K562 (cell line): ENCODE measurements around the gene AP3S2. TPM values are rescaled to one million over a fixed set of nuclear protein-coding genes. Genes with fewer than 3 reads are reported as not detected.
A peak's percentile ranks its signal among the peaks of the same experiment; 100 is the strongest.

Experiments used
- ARID1B ChIP-seq: fragments of 450-650 bp; IDR thresholded peaks from 2 replicates; pipeline ENCODE4 v1.6.1; 2016; ENCODE audit warnings: antibody characterized with exemption, mild to moderate bottlenecking, inconsistent platforms
- ATF7 ChIP-seq: fragments of 450-650 bp; IDR thresholded peaks from 2 replicates; pipeline ENCODE4 v1.7.1; 2014; ENCODE audit warnings: mild to moderate bottlenecking, moderate library complexity
- BCL6 ChIP-seq: fragments of 250-450 bp; sonication (Bioruptor Pico); IDR thresholded peaks from 2 replicates; pipeline ENCODE4 v1.4.0; 2020
- DPF2 ChIP-seq: fragments of 450-650 bp; IDR thresholded peaks from 2 replicates; pipeline ENCODE4 v1.6.1; 2016
- LCOR ChIP-seq: sonication (generic); formaldehyde crosslinking; IDR thresholded peaks from 2 replicates; pipeline ENCODE4 v1.8.0; 2022; ENCODE audit warnings: mild to moderate bottlenecking, missing genetic modification reagents
- MAFK ChIP-seq: IDR thresholded peaks from 2 replicates; pipeline ENCODE4 v1.6.1; 2011; ENCODE audit warnings: low read length, improper control_type of control experiment
- POLR2B ChIP-seq: fragments of 450-650 bp; IDR thresholded peaks from 2 replicates; pipeline ENCODE4 v1.6.1; 2018; ENCODE audit warnings: low read depth; ENCODE audit not compliant: partially characterized antibody
- POU5F1 ChIP-seq: fragments of 150-350 bp; IDR thresholded peaks from 2 replicates; pipeline ENCODE4 v1.6.1; 2014; ENCODE audit warnings: borderline replicate concordance, low read length, low read depth, mild to moderate bottlenecking; ENCODE audit not compliant: partially characterized antibody
- SMAD3 ChIP-seq: fragments of 450-650 bp; formaldehyde crosslinking; conservative IDR thresholded peaks from 2 replicates; pipeline ENCODE4 v1.4.0; 2020; ENCODE audit warnings: mild to moderate bottlenecking
- SP2 ChIP-seq: IDR thresholded peaks from 2 replicates; pipeline ENCODE4 v1.6.1; 2011; ENCODE audit warnings: mild to moderate bottlenecking, low read depth, low read length, moderate library complexity; ENCODE audit not compliant: poor library complexity, severe bottlenecking; ENCODE audit errors: extremely low read depth
- TEAD2 ChIP-seq: fragments of 450-650 bp; IDR thresholded peaks from 2 replicates; pipeline ENCODE4 v1.6.1; 2016; ENCODE audit warnings: missing genetic modification characterization, control low read depth, missing compliant biosample characterization
- ZBTB7A ChIP-seq: IDR thresholded peaks from 2 replicates; pipeline ENCODE4 v1.6.1; 2011; ENCODE audit warnings: low read depth, mild to moderate bottlenecking, low read length, moderate library complexity, borderline replicate concordance; ENCODE audit not compliant: control insufficient read depth
- ZNF253 ChIP-seq: fragments of 250-450 bp; sonication (Bioruptor Pico); conservative IDR thresholded peaks from 2 replicates; pipeline ENCODE4 v1.6.1; 2021; ENCODE audit warnings: mild to moderate bottlenecking
- ZNF263 ChIP-seq: sonication (generic); formaldehyde crosslinking; IDR thresholded peaks from 2 replicates; pipeline ENCODE4 v1.8.0; 2022; ENCODE audit warnings: mild to moderate bottlenecking, missing genetic modification reagents, borderline replicate concordance
- ZNF77 ChIP-seq: fragments of 250-450 bp; sonication (Bioruptor Pico); IDR thresholded peaks from 2 replicates; pipeline ENCODE4 v1.5.0; 2020
- polyA plus RNA-seq, 8 experiments: library from polyadenylated mRNA; depleted of rRNA in 4 of 8; stranded (reverse) in 5 of 8; unstranded in 3 of 8; fragments of >200 nt; fragmentation: Nextera tagmentation in 2 of 8; fragmentation: Illumina TruSeq in 1 of 8; extraction: Ambion mirVana in 2 of 8; extraction: Trizol in 1 of 8; gene quantifications; 2 replicates each; pipeline versions ENCODE4 v1.2.1 to v1.2.3, GENCODE V29; 2011 to 2014; ENCODE audit warnings: inconsistent platforms in 1 of 8, missing spikeins in 1 of 8
- total RNA-seq, 7 experiments: library from RNA; depleted of rRNA in 6 of 7; stranded (reverse); fragments of >200 nt in 6 of 7; fragmentation: Illumina TruSeq in 2 of 7; extraction: Trizol in 2 of 7; gene quantifications; 2 replicates each; pipeline versions ENCODE4 v1.2.1 to v1.2.3, GENCODE V29; 2011 to 2021; ENCODE audit warnings: low replicate concordance in 1 of 7
- TF ChIP-seq, protein P1 (sequence below): fragments of 250-450 bp; sonication (Bioruptor Pico); IDR thresholded peaks from 2 replicates; pipeline ENCODE4 v1.9.0; 2021; ENCODE audit warnings: mild to moderate bottlenecking, inconsistent platforms
- TF ChIP-seq, protein P2 (sequence below): IDR thresholded peaks from 3 replicates; pipeline ENCODE4 v1.6.1; 2011; ENCODE audit warnings: borderline replicate concordance, mild to moderate bottlenecking, moderate library complexity; ENCODE audit not compliant: insufficient read length; ENCODE audit errors: extremely low read depth
- TF ChIP-seq, protein P3 (sequence below): fragments of 450-650 bp; IDR thresholded peaks from one replicate; pipeline ENCODE4 v1.6.1; 2018; ENCODE audit warnings: mild to moderate bottlenecking, moderate library complexity; ENCODE audit not compliant: partially characterized antibody
- TF ChIP-seq, protein P4 (sequence below): fragments of 250-450 bp; sonication (Bioruptor Pico); IDR thresholded peaks from 2 replicates; pipeline ENCODE4 v1.4.0; 2020

The AP3S2 gene
- total and polyA plus RNA-seq, 9 of the 15 experiments (the other 6 are each of a cell fraction or from before 2014, with no cell fraction given): 16.4 to 54.1 (median 37.4) TPM

DNA sequence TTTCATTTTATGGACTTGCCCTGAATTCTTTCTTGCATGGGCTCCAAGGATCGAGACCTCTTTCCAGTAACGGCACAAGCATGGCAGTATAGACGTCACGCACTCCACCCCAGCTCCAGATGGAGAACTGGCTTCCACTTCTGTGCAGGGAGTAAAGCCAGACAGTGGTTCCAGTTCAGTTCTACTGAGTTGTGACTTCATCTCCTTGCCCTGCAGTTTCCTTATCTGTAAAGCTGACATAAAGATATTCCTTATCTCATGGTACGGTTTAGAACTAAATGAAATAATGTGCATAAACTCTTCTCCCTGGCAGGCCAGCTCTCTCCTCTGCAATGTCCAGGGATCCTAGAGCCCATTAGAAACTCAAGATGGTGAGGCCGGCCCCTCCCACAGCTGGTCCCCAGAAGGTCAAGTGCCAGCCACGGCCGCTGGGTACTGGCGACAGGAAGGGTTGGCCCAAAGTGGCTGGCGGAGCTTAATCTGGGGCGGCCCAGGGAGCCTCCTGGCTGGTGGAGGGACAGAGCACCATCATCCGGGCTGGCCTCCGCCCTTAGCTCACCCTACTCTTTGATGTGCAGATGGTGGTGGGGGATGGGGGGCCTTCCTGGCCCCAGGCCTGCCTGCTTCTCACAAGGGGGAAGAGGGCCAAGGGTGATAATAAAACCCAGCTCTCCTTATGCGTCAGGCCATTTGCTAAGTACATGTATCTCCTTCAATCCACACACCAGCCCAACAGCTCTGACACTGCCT is 110.5 kb downstream of the AP3S2 start (continued):
- TF ChIP-seq POLR2B: no peak
- no peak for TF ChIP-seq ARID1B
- no peak for TF ChIP-seq POU5F1
- TF ChIP-seq SMAD3 (CRISPR knock-in tag): no peak
- peak; percentile 60; the same call in 1 of the 2 replicates for TF ChIP-seq ATF7
- TF ChIP-seq, protein P1, sequence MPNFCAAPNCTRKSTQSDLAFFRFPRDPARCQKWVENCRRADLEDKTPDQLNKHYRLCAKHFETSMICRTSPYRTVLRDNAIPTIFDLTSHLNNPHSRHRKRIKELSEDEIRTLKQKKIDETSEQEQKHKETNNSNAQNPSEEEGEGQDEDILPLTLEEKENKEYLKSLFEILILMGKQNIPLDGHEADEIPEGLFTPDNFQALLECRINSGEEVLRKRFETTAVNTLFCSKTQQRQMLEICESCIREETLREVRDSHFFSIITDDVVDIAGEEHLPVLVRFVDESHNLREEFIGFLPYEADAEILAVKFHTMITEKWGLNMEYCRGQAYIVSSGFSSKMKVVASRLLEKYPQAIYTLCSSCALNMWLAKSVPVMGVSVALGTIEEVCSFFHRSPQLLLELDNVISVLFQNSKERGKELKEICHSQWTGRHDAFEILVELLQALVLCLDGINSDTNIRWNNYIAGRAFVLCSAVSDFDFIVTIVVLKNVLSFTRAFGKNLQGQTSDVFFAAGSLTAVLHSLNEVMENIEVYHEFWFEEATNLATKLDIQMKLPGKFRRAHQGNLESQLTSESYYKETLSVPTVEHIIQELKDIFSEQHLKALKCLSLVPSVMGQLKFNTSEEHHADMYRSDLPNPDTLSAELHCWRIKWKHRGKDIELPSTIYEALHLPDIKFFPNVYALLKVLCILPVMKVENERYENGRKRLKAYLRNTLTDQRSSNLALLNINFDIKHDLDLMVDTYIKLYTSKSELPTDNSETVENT (CRISPR knock-in tag): no peak
- TF ChIP-seq, protein P2, sequence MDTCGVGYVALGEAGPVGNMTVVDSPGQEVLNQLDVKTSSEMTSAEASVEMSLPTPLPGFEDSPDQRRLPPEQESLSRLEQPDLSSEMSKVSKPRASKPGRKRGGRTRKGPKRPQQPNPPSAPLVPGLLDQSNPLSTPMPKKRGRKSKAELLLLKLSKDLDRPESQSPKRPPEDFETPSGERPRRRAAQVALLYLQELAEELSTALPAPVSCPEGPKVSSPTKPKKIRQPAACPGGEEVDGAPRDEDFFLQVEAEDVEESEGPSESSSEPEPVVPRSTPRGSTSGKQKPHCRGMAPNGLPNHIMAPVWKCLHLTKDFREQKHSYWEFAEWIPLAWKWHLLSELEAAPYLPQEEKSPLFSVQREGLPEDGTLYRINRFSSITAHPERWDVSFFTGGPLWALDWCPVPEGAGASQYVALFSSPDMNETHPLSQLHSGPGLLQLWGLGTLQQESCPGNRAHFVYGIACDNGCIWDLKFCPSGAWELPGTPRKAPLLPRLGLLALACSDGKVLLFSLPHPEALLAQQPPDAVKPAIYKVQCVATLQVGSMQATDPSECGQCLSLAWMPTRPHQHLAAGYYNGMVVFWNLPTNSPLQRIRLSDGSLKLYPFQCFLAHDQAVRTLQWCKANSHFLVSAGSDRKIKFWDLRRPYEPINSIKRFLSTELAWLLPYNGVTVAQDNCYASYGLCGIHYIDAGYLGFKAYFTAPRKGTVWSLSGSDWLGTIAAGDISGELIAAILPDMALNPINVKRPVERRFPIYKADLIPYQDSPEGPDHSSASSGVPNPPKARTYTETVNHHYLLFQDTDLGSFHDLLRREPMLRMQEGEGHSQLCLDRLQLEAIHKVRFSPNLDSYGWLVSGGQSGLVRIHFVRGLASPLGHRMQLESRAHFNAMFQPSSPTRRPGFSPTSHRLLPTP: no peak
- TF ChIP-seq ZNF253 (CRISPR knock-in tag): no peak
- TF ChIP-seq BCL6 (CRISPR knock-in tag): no peak
- TF ChIP-seq LCOR (CRISPR knock-in tag): no peak
- no peak for TF ChIP-seq SP2
- TF ChIP-seq, protein P3, sequence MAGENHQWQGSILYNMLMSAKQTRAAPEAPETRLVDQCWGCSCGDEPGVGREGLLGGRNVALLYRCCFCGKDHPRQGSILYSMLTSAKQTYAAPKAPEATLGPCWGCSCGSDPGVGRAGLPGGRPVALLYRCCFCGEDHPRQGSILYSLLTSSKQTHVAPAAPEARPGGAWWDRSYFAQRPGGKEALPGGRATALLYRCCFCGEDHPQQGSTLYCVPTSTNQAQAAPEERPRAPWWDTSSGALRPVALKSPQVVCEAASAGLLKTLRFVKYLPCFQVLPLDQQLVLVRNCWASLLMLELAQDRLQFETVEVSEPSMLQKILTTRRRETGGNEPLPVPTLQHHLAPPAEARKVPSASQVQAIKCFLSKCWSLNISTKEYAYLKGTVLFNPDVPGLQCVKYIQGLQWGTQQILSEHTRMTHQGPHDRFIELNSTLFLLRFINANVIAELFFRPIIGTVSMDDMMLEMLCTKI: no peak
- TF ChIP-seq ZBTB7A: no peak
- no peak for TF ChIP-seq ZNF263
- TF ChIP-seq TEAD2 (tag): no peak
- TF ChIP-seq ZNF77: no peak
- no peak for TF ChIP-seq MAFK
- TF ChIP-seq, protein P4, sequence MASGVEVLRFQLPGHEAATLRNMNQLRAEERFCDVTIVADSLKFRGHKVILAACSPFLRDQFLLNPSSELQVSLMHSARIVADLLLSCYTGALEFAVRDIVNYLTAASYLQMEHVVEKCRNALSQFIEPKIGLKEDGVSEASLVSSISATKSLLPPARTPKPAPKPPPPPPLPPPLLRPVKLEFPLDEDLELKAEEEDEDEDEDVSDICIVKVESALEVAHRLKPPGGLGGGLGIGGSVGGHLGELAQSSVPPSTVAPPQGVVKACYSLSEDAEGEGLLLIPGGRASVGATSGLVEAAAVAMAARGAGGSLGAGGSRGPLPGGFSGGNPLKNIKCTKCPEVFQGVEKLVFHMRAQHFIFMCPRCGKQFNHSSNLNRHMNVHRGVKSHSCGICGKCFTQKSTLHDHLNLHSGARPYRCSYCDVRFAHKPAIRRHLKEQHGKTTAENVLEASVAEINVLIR (CRISPR knock-in tag): no peak
- TF ChIP-seq DPF2: peak; percentile 61
